ENCODE results near the gene CA6. TPM values are rescaled to one million over a fixed set of nuclear protein-coding genes. Genes with fewer than 3 reads are reported as not detected.

Gene CA6
- total and polyA plus RNA-seq, 12 donors, result 0.20 TPM; not detected in 11

DNA sequence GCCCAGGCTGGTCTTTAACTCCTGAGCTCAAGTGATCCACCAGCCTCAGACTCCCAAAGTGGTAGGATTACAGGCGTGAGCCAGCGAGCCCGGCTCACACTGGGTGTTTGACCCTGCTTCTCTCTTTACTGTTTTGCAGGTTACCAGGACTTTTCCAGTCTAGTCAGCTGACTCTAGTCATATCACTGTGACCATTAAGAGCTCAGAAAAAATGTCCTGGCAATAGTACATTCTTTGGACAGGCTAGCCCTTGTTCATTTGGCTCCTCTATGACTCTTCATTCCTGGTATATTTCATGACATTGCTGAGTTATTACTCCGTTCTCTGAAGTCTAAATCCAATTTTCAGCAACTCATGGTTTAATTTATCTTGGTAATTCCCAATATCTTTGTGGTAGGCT, 8.0 kb upstream of the CA6 start:
- no peaks in the 10 kb centered on the region for H3K36me3 ChIP-seq
- H3K9me3 ChIP-seq, result no peaks in the 10 kb centered on the region
- H3K4me1 ChIP-seq, result peaks cover 0 to 21% (median 0%) of the 10 kb centered on the region in 9 donors
- ATAC-seq, result peak in 7 of 8 donors; percentile 22 to 91 (median 61)
- TF ChIP-seq, protein P1, sequence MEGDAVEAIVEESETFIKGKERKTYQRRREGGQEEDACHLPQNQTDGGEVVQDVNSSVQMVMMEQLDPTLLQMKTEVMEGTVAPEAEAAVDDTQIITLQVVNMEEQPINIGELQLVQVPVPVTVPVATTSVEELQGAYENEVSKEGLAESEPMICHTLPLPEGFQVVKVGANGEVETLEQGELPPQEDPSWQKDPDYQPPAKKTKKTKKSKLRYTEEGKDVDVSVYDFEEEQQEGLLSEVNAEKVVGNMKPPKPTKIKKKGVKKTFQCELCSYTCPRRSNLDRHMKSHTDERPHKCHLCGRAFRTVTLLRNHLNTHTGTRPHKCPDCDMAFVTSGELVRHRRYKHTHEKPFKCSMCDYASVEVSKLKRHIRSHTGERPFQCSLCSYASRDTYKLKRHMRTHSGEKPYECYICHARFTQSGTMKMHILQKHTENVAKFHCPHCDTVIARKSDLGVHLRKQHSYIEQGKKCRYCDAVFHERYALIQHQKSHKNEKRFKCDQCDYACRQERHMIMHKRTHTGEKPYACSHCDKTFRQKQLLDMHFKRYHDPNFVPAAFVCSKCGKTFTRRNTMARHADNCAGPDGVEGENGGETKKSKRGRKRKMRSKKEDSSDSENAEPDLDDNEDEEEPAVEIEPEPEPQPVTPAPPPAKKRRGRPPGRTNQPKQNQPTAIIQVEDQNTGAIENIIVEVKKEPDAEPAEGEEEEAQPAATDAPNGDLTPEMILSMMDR (IDR thresholded peaks at IDR 0.05), result no peak
- 38 to 64% methylated on average over 4 of the region's 4 CpGs for WGBS, 2 donors
- intact Hi-C loops (cut with DNase I), result no loop called here
- no peak overlapping the region for H3K4me3 ChIP-seq
- H3K27me3 ChIP-seq, result no peaks in the 10 kb centered on the region
- peak overlapping the region in 3 of 10 donors; percentile 9 to 23 (median 15) for H3K27ac ChIP-seq
- DNase-seq, result no peak

DNA sequence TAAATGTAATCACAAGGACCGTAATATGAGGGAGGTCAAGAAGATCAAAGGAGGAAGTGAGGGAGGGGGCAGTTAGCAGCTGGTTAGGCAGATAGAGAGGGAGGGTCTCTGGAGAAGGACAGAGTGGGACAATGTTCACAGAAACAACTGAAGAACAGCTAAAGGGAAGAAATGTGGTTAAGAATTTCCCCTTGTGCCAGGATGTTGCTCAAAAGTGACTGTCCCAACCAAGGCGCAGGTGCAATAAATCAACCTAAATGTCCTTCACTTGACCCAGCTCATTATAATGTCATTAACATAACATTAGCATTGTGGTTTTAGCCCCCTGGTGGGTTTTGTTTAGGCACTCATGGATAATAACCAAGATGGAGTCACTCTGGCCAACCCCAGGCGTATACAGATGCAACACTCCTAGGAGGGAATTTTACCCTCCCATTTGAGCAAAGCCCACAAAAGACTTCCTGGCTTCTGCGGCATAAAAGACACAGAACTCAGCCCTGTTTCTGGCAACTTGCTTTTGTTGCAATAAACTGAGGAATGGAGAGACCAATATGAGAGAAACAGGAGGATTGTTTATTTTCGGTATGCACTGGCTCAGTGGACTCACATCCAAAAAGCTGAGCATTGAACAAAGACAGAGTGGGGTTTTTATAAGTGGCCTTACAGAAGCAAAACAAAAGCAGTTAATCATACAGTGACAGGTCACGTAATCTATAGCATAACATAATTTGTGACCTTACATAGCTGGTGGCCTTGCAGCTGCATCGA, 7.3 kb upstream of the CA6 start:
- TF ChIP-seq, protein P1 (IDR thresholded peaks at IDR 0.05), result no peak
- WGBS, 2 donors, result 77 to 84% methylated on average over 7 of the region's 7 CpGs

DNA sequence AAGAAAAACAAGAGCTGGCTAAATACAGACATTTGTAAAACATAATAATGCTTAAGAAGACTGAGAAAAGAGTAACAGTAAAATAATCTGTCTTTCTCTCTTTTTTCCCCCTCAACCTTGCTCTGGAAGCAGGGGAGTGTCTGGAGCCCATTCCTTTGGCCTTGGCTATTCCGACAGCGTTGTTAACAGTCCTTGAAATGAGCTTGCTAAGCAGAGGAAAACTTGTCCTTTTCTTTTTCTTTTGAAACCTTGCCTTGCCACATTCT, 6.7 kb upstream of the CA6 start:
- Histone ChIP-seq H3K27ac (no peak overlapping the region), H3K9me3 (no peaks in the 10 kb centered on the region), H3K4me1 (peaks cover 0 to 21% (median 0%) of the 10 kb centered on the region in 9 donors), H3K27me3 (no peaks in the 10 kb centered on the region), H3K36me3 (no peaks in the 10 kb centered on the region), H3K4me3 (no peak overlapping the region)
- 84 to 95% methylated on average over 2 of the region's 2 CpGs for WGBS, 2 donors
- TF ChIP-seq, protein P1 (IDR thresholded peaks at IDR 0.05), result no peak
- ATAC-seq (no peak), DNase-seq (no peak)
- intact Hi-C loops (cut with DNase I), result no loop called here

More for the DNA sequence above, 7.3 kb upstream of the CA6 start:
- intact Hi-C loops (cut with DNase I), result no loop called here
- peaks cover 0 to 21% (median 0%) of the 10 kb centered on the region in 9 donors for H3K4me1 ChIP-seq
- ATAC-seq (no peak), DNase-seq (no peak)
- no peaks in the 10 kb centered on the region for H3K9me3 ChIP-seq
- no peaks in the 10 kb centered on the region for H3K27me3 ChIP-seq
- H3K27ac ChIP-seq, result peak overlapping the region in 1 of 10 donors; percentile 9
- no peak overlapping the region for H3K4me3 ChIP-seq
- no peaks in the 10 kb centered on the region for H3K36me3 ChIP-seq

DNA sequence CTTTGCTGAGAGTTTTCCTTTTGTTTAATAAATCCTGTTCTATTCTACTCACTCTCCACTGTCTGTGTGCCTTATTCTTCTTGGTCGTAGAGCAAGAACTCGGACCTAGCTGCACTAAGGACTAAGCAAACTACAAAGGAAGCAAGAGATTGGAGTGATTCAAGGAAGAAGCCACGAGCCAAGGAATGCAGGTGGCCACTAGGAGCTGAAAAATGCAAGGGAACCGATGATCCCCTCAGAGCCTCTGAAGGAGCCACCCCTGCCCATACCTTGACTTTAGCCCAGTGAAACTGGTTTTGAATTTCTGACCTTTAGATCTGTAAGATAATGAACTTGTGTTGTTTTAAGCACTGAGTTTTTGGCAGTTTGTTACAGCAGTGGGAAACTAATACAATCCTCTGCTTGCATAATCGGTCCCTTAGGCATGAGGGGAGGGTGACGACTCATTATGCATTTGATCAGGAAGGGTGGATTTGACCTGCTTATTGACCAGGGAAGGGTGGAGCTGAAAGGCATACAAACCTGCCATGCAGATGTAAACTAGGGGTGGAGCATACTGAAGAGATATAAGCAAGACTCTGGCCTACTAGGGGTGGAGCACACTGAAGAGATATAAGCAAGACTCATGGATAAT, 6.2 kb upstream of the CA6 start:
- H3K4me3 ChIP-seq, result no peak overlapping the region
- peaks cover 0 to 21% (median 0%) of the 10 kb centered on the region in 9 donors for H3K4me1 ChIP-seq
- DNase-seq (no peak), ATAC-seq (no peak)
- no peaks in the 10 kb centered on the region for H3K27me3 ChIP-seq
- TF ChIP-seq, protein P1 (IDR thresholded peaks at IDR 0.05), result no peak
- H3K27ac ChIP-seq, result no peak overlapping the region
- intact Hi-C loops (cut with DNase I), result no loop called here
- 85 to 94% methylated on average over 6 of the region's 6 CpGs for WGBS, 2 donors
- no peaks in the 10 kb centered on the region for H3K9me3 ChIP-seq
- H3K36me3 ChIP-seq, result no peaks in the 10 kb centered on the region
